ENCODE measurements around the gene RGPD4. TPM values are rescaled to one million over a fixed set of nuclear protein-coding genes. Genes with fewer than 3 reads are reported as not detected.

Gene RGPD4
- total RNA-seq, 4 donors from 2014 or later, result not detected

Small RNAs within 50 kb of the gene (small RNA-seq; reads per million reads assigned to genes)
- not detected for gene AC009963.1
- gene AC009963.2, result not detected

Other genes with a start within 250 kb of the RGPD4 start
- gene SLC5A7, start 159.6 kb downstream of the RGPD4 start, total RNA-seq, result under 1 TPM in 2 of 4 donors, not detected in 2; 0.40 to 0.78 TPM

Data from thyroid gland (tissue), 4 donors.